ENCODE measurements around the gene ARHGEF4.

ARHGEF4 gene

GRCh38 chr2:131032393-131032836, 195.7 kb downstream of the ARHGEF4 start:
- Histone ChIP-seq H3K4me1 (ENCODE audit: low read depth, poor library complexity, severe bottlenecking) (no peaks in the 10 kb centered on the region), H3K9ac (no peak overlapping the region), H4K20me1 (ENCODE audit: insufficient read depth) (no peaks in the 10 kb centered on the region), H2AFZ (ENCODE audit: low read depth) (no peak overlapping the region), H3K79me2 (ENCODE audit: insufficient read depth, low read depth) (no peaks in the 10 kb centered on the region), H3K27me3 (ENCODE audit: insufficient read depth, low read depth) (no peaks in the 10 kb centered on the region), H3K36me3 (ENCODE audit: insufficient read depth) (no peaks in the 10 kb centered on the region), H3K27ac (no peak overlapping the region), H3K4me2 (no peak overlapping the region), H3K4me3 (IDR thresholded peaks at IDR 0.05; ENCODE audit: insufficient read depth, low read depth, low read length) (no peak overlapping the region)
- no peak for TF ChIP-seq CTCF (conservative IDR thresholded peaks at IDR 0.05; ENCODE audit: low read depth, low read length)

GRCh38 chr2:131033786-131034121, 197.0 kb downstream of the ARHGEF4 start:
- no peak overlapping the region for H3K4me2 ChIP-seq
- no peaks in the 10 kb centered on the region for H3K4me1 ChIP-seq (ENCODE audit: low read depth, poor library complexity, severe bottlenecking)
- no peak for TF ChIP-seq CTCF (conservative IDR thresholded peaks at IDR 0.05; ENCODE audit: low read depth, low read length)

GRCh38 chr2:131034122-131035051, 197.7 kb downstream of the ARHGEF4 start:
- Histone ChIP-seq H3K27me3 (ENCODE audit: insufficient read depth, low read depth) (no peaks in the 10 kb centered on the region), H3K9ac (no peak overlapping the region), H3K4me2 (no peak overlapping the region), H2AFZ (ENCODE audit: low read depth) (no peak overlapping the region), H3K36me3 (ENCODE audit: insufficient read depth) (no peaks in the 10 kb centered on the region), H3K4me1 (ENCODE audit: low read depth, poor library complexity, severe bottlenecking) (no peaks in the 10 kb centered on the region), H4K20me1 (ENCODE audit: insufficient read depth) (no peaks in the 10 kb centered on the region), H3K27ac (no peak overlapping the region), H3K79me2 (ENCODE audit: insufficient read depth, low read depth) (no peaks in the 10 kb centered on the region), H3K4me3 (IDR thresholded peaks at IDR 0.05; ENCODE audit: insufficient read depth, low read depth, low read length) (no peak overlapping the region)
- TF ChIP-seq CTCF (conservative IDR thresholded peaks at IDR 0.05; ENCODE audit: low read depth, low read length): no peak

More at GRCh38 chr2:131033786-131034121, 197.0 kb downstream of the ARHGEF4 start:
- Histone ChIP-seq H3K79me2 (ENCODE audit: insufficient read depth, low read depth) (no peaks in the 10 kb centered on the region), H3K9ac (no peak overlapping the region), H4K20me1 (ENCODE audit: insufficient read depth) (no peaks in the 10 kb centered on the region), H2AFZ (ENCODE audit: low read depth) (no peak overlapping the region), H3K4me3 (IDR thresholded peaks at IDR 0.05; ENCODE audit: insufficient read depth, low read depth, low read length) (no peak overlapping the region), H3K27ac (no peak overlapping the region), H3K27me3 (ENCODE audit: insufficient read depth, low read depth) (no peaks in the 10 kb centered on the region), H3K36me3 (ENCODE audit: insufficient read depth) (no peaks in the 10 kb centered on the region)

- H4K20me1 ChIP-seq (ENCODE audit: insufficient read depth): no peaks in the 10 kb centered on the region
- H3K9ac ChIP-seq: no peak overlapping the region
- no peaks in the 10 kb centered on the region for H3K27me3 ChIP-seq (ENCODE audit: insufficient read depth, low read depth)
- H3K27ac ChIP-seq: no peak overlapping the region
- no peak overlapping the region for H3K4me2 ChIP-seq
- no peaks in the 10 kb centered on the region for H3K36me3 ChIP-seq (ENCODE audit: insufficient read depth)
- no peak overlapping the region for H3K4me3 ChIP-seq (IDR thresholded peaks at IDR 0.05; ENCODE audit: insufficient read depth, low read depth, low read length)
- no peak for TF ChIP-seq CTCF (conservative IDR thresholded peaks at IDR 0.05; ENCODE audit: low read depth, low read length)
- no peak overlapping the region for H2AFZ ChIP-seq (ENCODE audit: low read depth)
- no peaks in the 10 kb centered on the region for H3K79me2 ChIP-seq (ENCODE audit: insufficient read depth, low read depth)
- H3K4me1 ChIP-seq (ENCODE audit: low read depth, poor library complexity, severe bottlenecking): no peaks in the 10 kb centered on the region
These were observed 198.6 kb downstream of the ARHGEF4 start for GRCh38 chr2:131035112-131035825.
